ENCODE data around the gene MCTP1. TPM values are rescaled to one million over a fixed set of nuclear protein-coding genes. Genes with fewer than 3 reads are reported as not detected.

Gene MCTP1
- total and polyA plus RNA-seq, 9 of the 15 experiments (the other 6 are each of a cell fraction or from before 2014, with no cell fraction given), result 0.04 to 0.93 (median 0.06) TPM; not detected in 4

- TF ChIP-seq MGA (IDR thresholded peaks at IDR 0.05), result no peak
- no peak for TF ChIP-seq ELF1 (tag; IDR thresholded peaks at IDR 0.05)
- no peak for TF ChIP-seq E2F4 (CRISPR knock-in tag; IDR thresholded peaks at IDR 0.05; ENCODE audit: low read depth)
- TF ChIP-seq ZNF551 (CRISPR knock-in tag; IDR thresholded peaks at IDR 0.05), result no peak
- no peak for TF ChIP-seq ZBTB17 (CRISPR knock-in tag; IDR thresholded peaks at IDR 0.05)
- no peak for TF ChIP-seq KDM5B (IDR thresholded peaks at IDR 0.05; ENCODE audit: insufficient replicate concordance, low read depth, low read length)
- no peak for TF ChIP-seq E2F5 (CRISPR knock-in tag; IDR thresholded peaks at IDR 0.05)
- no peak for TF ChIP-seq MXI1 (IDR thresholded peaks at IDR 0.05; ENCODE audit: low read depth, low read length)
- no peak for TF ChIP-seq ZBTB43 (CRISPR knock-in tag; IDR thresholded peaks at IDR 0.05)
- no peak for TF ChIP-seq PML (IDR thresholded peaks at IDR 0.05; ENCODE audit: low read length)
- no peak for TF ChIP-seq NFE2L1 (tag; IDR thresholded peaks at IDR 0.05; ENCODE audit: borderline replicate concordance, low read depth)
- no peak for TF ChIP-seq MIER1 (IDR thresholded peaks at IDR 0.05; ENCODE audit: low read depth)
- TF ChIP-seq TCF3 (CRISPR knock-in tag; IDR thresholded peaks at IDR 0.05), result no peak
These were observed 10.9 kb downstream of the MCTP1 start (continued) for GRCh38 chr5:95274011-95274410.
